ENCODE data around the gene RBMS3.

The RBMS3 gene

DNA sequence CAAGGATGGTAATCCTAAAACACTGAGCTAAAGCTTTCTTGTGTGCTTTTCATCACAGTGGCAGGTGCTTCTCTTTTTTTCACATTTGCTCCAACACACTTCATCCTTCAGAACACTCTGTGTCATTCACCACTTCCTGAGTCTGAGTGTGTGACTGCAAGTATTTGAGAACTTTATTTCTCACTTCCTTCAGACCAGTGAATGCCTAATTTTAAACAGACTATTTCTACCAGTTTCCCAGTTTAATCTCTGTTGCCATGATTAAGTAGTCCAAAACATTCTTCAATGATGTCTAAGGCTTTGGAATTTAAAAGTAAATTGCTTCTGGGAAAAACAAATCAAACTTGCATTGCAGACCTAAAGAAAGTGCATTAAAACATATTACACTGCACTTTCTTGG lies 541.2 kb downstream of the RBMS3 start:
- no peaks in the 10 kb centered on the region for H3K9me3 Mint-ChIP-seq
- DNase-seq, result no peak
- H3K36me3 Mint-ChIP-seq (ENCODE audit: low read depth), result no peaks in the 10 kb centered on the region
- H3K4me3 Mint-ChIP-seq, result no peak overlapping the region
- no peak overlapping the region for H3K27ac Mint-ChIP-seq
- no peaks in the 10 kb centered on the region for H3K4me1 Mint-ChIP-seq (ENCODE audit: low read depth)
- no peaks in the 10 kb centered on the region for H3K27me3 Mint-ChIP-seq

GRCh38 chr3:29823233-29823632 lies 542.4 kb downstream of the RBMS3 start:
- Mint-ChIP-seq H3K4me3 (no peak overlapping the region), H3K36me3 (ENCODE audit: low read depth) (no peaks in the 10 kb centered on the region), H3K4me1 (ENCODE audit: low read depth) (no peaks in the 10 kb centered on the region), H3K27me3 (peaks cover 3% of the 10 kb centered on the region), H3K9me3 (no peaks in the 10 kb centered on the region), H3K27ac (no peak overlapping the region)
- DNase-seq, result no peak

- no peaks in the 10 kb centered on the region for H3K9me3 Mint-ChIP-seq
- H3K4me1 Mint-ChIP-seq (ENCODE audit: low read depth), result no peaks in the 10 kb centered on the region
- DNase-seq, result no peak
These were observed 545.8 kb downstream of the RBMS3 start for GRCh38 chr3:29826712-29827111.

DNA sequence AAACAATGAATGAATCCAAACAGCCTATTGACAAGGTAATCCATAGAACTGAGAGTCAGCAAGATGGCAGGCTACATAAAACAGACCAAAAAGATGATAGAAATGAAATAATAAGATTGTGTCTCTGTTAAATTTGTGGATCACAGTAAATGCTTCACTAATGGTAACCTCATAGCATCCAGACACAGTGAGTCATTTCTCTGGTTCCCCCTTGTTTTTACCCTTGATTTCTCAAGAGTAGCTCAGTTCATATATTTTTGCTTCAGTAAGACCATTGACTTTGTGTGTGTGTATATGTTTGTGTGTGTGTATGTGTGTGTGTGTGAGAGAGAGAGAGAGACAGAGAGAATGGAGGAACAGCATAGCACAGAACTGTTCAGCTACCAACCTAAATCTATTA lies 546.9 kb downstream of the RBMS3 start:
- H3K27ac Mint-ChIP-seq, result no peak overlapping the region

More at GRCh38 chr3:29826712-29827111, 545.8 kb downstream of the RBMS3 start:
- no peak overlapping the region for H3K4me3 Mint-ChIP-seq
- H3K27me3 Mint-ChIP-seq, result peaks cover 3% of the 10 kb centered on the region
- H3K27ac Mint-ChIP-seq, result no peak overlapping the region
- no peaks in the 10 kb centered on the region for H3K36me3 Mint-ChIP-seq (ENCODE audit: low read depth)

DNA sequence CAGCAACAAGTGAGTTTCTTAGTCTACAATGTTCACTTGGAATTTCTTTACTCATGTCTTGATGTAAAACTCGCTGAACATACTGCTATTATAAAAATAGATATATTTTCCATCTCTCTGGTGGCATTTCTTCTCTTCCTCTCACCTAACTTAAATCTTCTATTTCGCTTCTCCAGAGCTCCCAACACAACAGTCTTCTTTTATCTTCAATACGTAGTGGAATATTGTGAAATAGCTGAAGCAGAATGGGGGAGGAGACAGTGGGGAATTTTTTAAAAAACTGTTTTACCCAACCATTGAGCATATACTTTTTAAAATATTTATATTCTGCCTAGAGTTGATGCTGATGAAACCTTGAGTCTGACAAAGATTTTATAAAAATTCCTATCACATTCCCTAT lies 548.5 kb downstream of the RBMS3 start:
- no peaks in the 10 kb centered on the region for H3K4me1 Mint-ChIP-seq (ENCODE audit: low read depth)
- peaks cover 3% of the 10 kb centered on the region for H3K27me3 Mint-ChIP-seq
- no peak for DNase-seq
- H3K36me3 Mint-ChIP-seq (ENCODE audit: low read depth), result no peaks in the 10 kb centered on the region
- H3K9me3 Mint-ChIP-seq, result peaks cover 5% of the 10 kb centered on the region
- H3K4me3 Mint-ChIP-seq, result no peak overlapping the region
- H3K27ac Mint-ChIP-seq, result no peak overlapping the region

More for the DNA sequence above, 546.9 kb downstream of the RBMS3 start:
- Mint-ChIP-seq H3K4me1 (ENCODE audit: low read depth) (no peaks in the 10 kb centered on the region), H3K4me3 (no peak overlapping the region), H3K36me3 (ENCODE audit: low read depth) (no peaks in the 10 kb centered on the region), H3K9me3 (no peaks in the 10 kb centered on the region), H3K27me3 (peaks cover 3% of the 10 kb centered on the region)
- no peak for DNase-seq

GRCh38 chr3:29850641-29851040 lies 569.8 kb downstream of the RBMS3 start:
- peaks cover 12% of the 10 kb centered on the region for H3K27me3 Mint-ChIP-seq
- H3K4me3 Mint-ChIP-seq, result no peak overlapping the region
- DNase-seq, result no peak
- no peaks in the 10 kb centered on the region for H3K36me3 Mint-ChIP-seq (ENCODE audit: low read depth)
- H3K27ac Mint-ChIP-seq, result no peak overlapping the region
- no peaks in the 10 kb centered on the region for H3K4me1 Mint-ChIP-seq (ENCODE audit: low read depth)
- peaks cover 6% of the 10 kb centered on the region for H3K9me3 Mint-ChIP-seq

DNA sequence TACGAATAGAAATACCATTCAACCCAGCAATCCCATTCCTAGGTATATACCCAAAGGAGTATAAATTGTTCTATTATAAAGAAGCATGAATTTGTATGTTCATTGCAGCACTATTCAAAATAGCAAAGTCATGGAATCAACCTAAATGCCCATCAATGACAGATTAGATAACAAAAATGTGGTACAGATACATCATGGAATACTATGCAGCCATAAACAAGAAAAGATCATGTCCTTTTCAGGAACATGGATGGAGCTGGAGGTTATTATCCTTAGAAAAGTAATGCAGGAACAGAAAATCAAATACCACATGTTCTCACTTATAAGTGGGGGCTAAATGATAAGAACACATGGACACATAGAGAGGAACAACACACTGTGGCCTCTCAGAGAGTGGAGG lies 571.9 kb downstream of the RBMS3 start:
- no peaks in the 10 kb centered on the region for H3K4me1 Mint-ChIP-seq (ENCODE audit: low read depth)
- H3K27ac Mint-ChIP-seq, result no peak overlapping the region
- peaks cover 12% of the 10 kb centered on the region for H3K27me3 Mint-ChIP-seq
- no peak overlapping the region for H3K4me3 Mint-ChIP-seq
- H3K9me3 Mint-ChIP-seq, result peaks cover 6% of the 10 kb centered on the region
- no peak for DNase-seq
- no peaks in the 10 kb centered on the region for H3K36me3 Mint-ChIP-seq (ENCODE audit: low read depth)

DNA sequence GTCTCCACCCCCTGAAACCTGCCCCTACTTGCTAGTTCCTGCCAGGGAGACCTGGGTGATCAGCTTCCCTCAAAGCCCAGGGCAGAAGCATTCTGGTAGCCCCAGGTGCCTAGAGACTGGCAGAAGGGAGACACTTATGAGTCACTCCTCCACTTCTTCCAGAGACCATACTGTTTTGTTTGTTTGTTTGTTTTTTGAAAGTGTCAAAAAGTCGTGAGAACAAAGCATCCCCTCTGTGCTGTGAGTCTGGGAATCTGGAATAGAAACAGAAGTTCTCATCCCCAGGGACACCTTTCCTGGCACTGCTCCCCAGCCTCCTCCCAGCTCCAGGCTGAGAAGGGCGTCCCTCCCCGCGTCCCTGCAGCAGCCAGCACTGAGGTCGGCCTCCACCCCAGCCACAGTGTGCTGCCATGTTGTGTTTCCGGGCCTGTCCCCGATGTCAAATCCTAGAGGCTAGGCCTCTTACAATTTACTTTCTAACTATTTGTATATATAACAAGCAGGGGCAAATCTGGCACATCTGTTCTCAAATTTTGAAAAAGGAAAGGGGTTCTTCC lies 573.0 kb downstream of the RBMS3 start:
- H3K4me1 Mint-ChIP-seq (ENCODE audit: low read depth), result no peaks in the 10 kb centered on the region
- DNase-seq, result no peak
- peaks cover 6% of the 10 kb centered on the region for H3K27me3 Mint-ChIP-seq
- peaks cover 6% of the 10 kb centered on the region for H3K9me3 Mint-ChIP-seq
- H3K4me3 Mint-ChIP-seq, result no peak overlapping the region
- H3K27ac Mint-ChIP-seq, result no peak overlapping the region
- no peaks in the 10 kb centered on the region for H3K36me3 Mint-ChIP-seq (ENCODE audit: low read depth)

DNA sequence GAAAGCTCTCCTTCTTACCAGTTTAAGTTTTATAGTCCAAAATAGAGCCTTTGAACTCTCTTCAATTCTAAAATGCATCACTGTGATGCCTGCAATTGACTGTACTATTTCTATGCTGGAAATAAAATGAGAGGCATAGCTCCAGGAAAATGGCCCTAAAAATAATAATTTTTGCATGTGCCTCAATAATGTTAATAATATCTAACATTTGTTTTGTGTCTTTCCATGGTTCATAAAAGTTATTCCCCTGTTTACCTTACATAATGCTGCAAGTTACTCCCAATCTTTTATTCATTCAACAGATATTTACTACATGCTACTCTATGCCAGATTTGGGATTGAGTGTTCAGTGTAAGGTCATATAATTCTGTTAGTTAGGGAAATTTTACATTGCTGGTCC lies 574.0 kb downstream of the RBMS3 start:
- no peaks in the 10 kb centered on the region for H3K4me1 Mint-ChIP-seq (ENCODE audit: low read depth)
- H3K4me3 Mint-ChIP-seq, result no peak overlapping the region
- DNase-seq, result no peak
- H3K27me3 Mint-ChIP-seq, result peaks cover 6% of the 10 kb centered on the region
- peaks cover 6% of the 10 kb centered on the region for H3K9me3 Mint-ChIP-seq
- no peaks in the 10 kb centered on the region for H3K36me3 Mint-ChIP-seq (ENCODE audit: low read depth)
- H3K27ac Mint-ChIP-seq, result no peak overlapping the region

- no peak overlapping the region for H3K27ac Mint-ChIP-seq
- no peaks in the 10 kb centered on the region for H3K4me1 Mint-ChIP-seq (ENCODE audit: low read depth)
- peaks cover 4% of the 10 kb centered on the region for H3K27me3 Mint-ChIP-seq
- no peak for DNase-seq
- no peak overlapping the region for H3K4me3 Mint-ChIP-seq
- H3K9me3 Mint-ChIP-seq, result no peaks in the 10 kb centered on the region
- no peaks in the 10 kb centered on the region for H3K36me3 Mint-ChIP-seq (ENCODE audit: low read depth)
These were observed 578.9 kb downstream of the RBMS3 start for GRCh38 chr3:29859726-29860270.

DNA sequence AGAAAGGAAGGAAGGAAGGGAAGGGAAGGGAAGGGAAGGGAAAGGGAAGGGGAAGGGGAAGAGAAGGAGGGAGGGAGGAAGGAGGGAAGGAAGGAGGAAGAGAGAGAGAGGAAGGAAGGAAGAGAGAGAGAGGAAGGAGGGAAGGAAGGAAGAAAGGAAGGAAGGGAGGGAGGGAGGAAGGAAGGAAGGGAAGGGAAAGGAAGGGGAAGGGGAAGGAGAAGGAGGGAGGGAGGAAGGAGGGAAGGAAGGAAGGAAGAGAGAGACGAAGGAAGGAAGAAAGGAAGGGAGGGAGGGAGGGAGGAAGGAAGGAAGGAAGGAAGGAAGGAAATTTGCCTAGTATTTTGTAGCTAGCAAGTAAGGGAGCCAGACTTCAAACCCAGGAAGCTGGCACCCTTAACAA lies 583.9 kb downstream of the RBMS3 start:
- Mint-ChIP-seq H3K4me1 (ENCODE audit: low read depth) (no peaks in the 10 kb centered on the region), H3K36me3 (ENCODE audit: low read depth) (no peaks in the 10 kb centered on the region), H3K27ac (no peak overlapping the region), H3K4me3 (no peak overlapping the region), H3K9me3 (no peaks in the 10 kb centered on the region), H3K27me3 (peaks cover 6% of the 10 kb centered on the region)
- DNase-seq, result no peak

- Mint-ChIP-seq H3K36me3 (ENCODE audit: low read depth) (no peaks in the 10 kb centered on the region), H3K4me3 (no peak overlapping the region), H3K27ac (no peak overlapping the region), H3K9me3 (no peaks in the 10 kb centered on the region), H3K4me1 (ENCODE audit: low read depth) (no peaks in the 10 kb centered on the region), H3K27me3 (peaks cover 5% of the 10 kb centered on the region)
- no peak for DNase-seq
These were observed 587.8 kb downstream of the RBMS3 start for GRCh38 chr3:29868543-29869101.

- Mint-ChIP-seq H3K36me3 (ENCODE audit: low read depth) (no peaks in the 10 kb centered on the region), H3K4me3 (no peak overlapping the region), H3K27me3 (peaks cover 5% of the 10 kb centered on the region), H3K4me1 (ENCODE audit: low read depth) (no peaks in the 10 kb centered on the region), H3K9me3 (no peaks in the 10 kb centered on the region), H3K27ac (no peak overlapping the region)
- DNase-seq, result no peak
These were observed 589.3 kb downstream of the RBMS3 start for GRCh38 chr3:29870136-29870535.

DNA sequence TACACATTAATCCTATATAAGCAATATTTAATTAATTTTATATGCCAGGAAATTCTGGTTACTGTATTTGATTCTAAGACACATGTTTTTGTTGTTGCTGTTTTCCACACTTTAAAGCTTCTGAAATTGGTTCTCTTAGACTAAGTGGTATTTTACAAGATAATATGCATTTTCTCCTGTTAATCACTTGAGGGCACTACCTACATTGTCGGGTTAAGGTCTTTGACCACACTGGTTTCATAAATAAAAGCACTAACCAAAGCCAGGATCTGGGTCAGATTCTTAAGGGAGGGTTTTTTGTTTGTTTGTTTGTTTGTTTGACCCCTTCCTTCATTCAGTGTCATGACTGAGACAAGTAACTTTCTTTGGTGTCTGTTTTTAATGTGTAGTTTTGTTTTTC lies 590.2 kb downstream of the RBMS3 start:
- no peaks in the 10 kb centered on the region for H3K36me3 Mint-ChIP-seq (ENCODE audit: low read depth)
- peaks cover 3% of the 10 kb centered on the region for H3K27me3 Mint-ChIP-seq
- H3K4me3 Mint-ChIP-seq, result no peak overlapping the region
- no peaks in the 10 kb centered on the region for H3K9me3 Mint-ChIP-seq
- H3K4me1 Mint-ChIP-seq (ENCODE audit: low read depth), result no peaks in the 10 kb centered on the region
- no peak for DNase-seq
- H3K27ac Mint-ChIP-seq, result no peak overlapping the region

DNA sequence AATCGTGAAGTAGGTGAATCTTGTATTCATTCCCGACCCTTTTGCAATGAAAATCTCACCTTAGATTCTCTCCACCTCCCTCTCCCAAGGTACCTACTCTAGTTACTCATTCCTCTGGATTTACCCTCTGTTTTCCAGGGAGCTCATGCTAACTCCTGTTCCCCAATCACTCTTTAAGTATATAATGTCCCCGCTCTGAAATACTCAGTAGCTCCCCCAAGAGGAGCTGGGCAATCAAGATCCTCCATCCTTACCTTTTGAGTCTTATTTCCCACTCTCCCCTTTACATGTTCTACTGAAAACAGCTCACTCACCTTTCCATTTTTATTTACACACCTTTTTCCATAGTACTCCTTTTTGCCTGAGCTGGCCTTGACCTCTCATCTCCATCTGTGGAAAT lies 599.9 kb downstream of the RBMS3 start:
- Mint-ChIP-seq H3K4me1 (ENCODE audit: low read depth) (no peaks in the 10 kb centered on the region), H3K36me3 (ENCODE audit: low read depth) (no peaks in the 10 kb centered on the region), H3K27me3 (peaks cover 13% of the 10 kb centered on the region), H3K27ac (no peak overlapping the region), H3K4me3 (no peak overlapping the region), H3K9me3 (no peaks in the 10 kb centered on the region)
- DNase-seq, result no peak
